GM12891 (cell line): ENCODE measurements around the gene MYORG.
"Not testable (repeated sequence)": the region's sequence is repeated elsewhere in the genome, so short reads cannot be mapped to it uniquely, and the experiment has no call there.

ENCODE experiments used
- DNase-seq: peaks from one replicate; pipeline ENCODE4 v3.0.0; 2011; ENCODE audit warnings: low spot score; ENCODE audit not compliant: insufficient read length
- FAIRE-seq: peaks from 2 replicates; lab custom pipeline; 2011; peaks lifted over from hg19 to GRCh38; lab: Jason Lieb, UNC
- PAX5 ChIP-seq: IDR thresholded peaks from 2 replicates; pipeline ENCODE4 v1.6.1; 2011; ENCODE audit warnings: low read length, moderate library complexity, mild to moderate bottlenecking; ENCODE audit not compliant: insufficient read depth, severe bottlenecking
- POLR2A ChIP-seq: IDR thresholded peaks from 2 replicates; pipeline ENCODE4 v1.6.1; 2011; ENCODE audit warnings: low read depth, low read length, control low read depth
- POLR2AphosphoS5 ChIP-seq: IDR thresholded peaks from 2 replicates; pipeline ENCODE4 v1.6.1; 2011; ENCODE audit warnings: low read depth, low read length, control low read depth
- POU2F2 ChIP-seq: IDR thresholded peaks from 2 replicates; pipeline ENCODE4 v1.6.1; 2011; ENCODE audit warnings: low read depth, mild to moderate bottlenecking, control low read depth, low read length, moderate library complexity
- SPI1 ChIP-seq: IDR thresholded peaks from 2 replicates; pipeline ENCODE4 v1.6.1; 2011; ENCODE audit warnings: low read depth, low read length, control low read depth
- TAF1 ChIP-seq: IDR thresholded peaks from 2 replicates; pipeline ENCODE4 v1.6.1; 2011; ENCODE audit warnings: low read depth, low read length, control low read depth

Gene MYORG

DNA sequence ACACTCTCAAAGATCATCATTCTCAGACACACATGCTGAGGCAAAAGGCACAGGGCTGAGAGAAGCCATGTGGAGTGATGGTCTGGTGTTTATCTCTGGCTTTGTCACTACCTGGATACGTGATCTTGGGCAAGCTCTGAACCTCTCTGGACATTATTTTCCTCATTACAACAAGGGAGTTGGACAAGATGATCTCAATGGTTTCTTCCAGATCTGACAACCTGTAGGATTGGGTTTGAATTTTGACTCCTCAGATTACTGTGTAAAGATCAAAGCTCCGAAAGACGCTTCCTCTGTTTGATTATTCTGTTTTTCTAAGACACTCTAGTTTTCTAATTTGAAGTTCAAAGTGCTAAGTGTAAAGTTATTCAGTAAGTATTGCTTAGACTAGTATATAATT, 27.4 kb downstream of the MYORG start:
- TF ChIP-seq TAF1, result no peak
- TF ChIP-seq POLR2AphosphoS5, result no peak
- no peak for TF ChIP-seq SPI1
- TF ChIP-seq POLR2A, result no peak
- no peak for TF ChIP-seq POU2F2
- no peak for TF ChIP-seq PAX5
- no peak for DNase-seq
- FAIRE-seq, result no peak

- FAIRE-seq (no peak), DNase-seq (no peak)
- no peak for TF ChIP-seq POLR2AphosphoS5
- TF ChIP-seq POLR2A, result no peak
- no peak for TF ChIP-seq PAX5
- no peak for TF ChIP-seq SPI1
- TF ChIP-seq TAF1, result no peak
- no peak for TF ChIP-seq POU2F2
These were observed 28.9 kb downstream of the MYORG start for GRCh38 chr9:34347800-34348158.

GRCh38 chr9:34346873-34347799, 29.6 kb downstream of the MYORG start:
- DNase-seq (no peak), FAIRE-seq (no peak)

DNA sequence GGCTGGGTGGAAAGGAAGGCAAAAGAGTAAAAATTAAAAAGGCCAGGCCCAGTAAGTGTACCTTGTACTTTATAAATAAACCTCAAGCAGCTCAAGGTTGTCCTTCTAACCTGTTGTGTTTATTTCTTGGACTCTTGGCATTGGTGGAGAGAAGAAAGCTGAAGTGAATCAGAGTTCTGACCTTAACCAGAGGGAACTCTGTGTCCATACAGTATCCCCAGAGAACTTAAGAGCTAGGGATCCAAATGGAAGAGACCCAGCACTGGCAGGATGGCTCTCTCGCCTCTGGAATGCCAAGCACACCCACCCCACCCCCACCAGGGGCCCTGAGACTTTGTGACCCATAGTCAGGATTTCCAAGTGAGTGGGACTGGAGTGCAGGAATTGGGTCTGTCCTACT, 33.1 kb downstream of the MYORG start:
- FAIRE-seq, result no peak
- no peak for DNase-seq
- TF ChIP-seq POU2F2 (no peak), SPI1 (no peak), POLR2AphosphoS5 (no peak), TAF1 (no peak), POLR2A (no peak), PAX5 (no peak)

More at GRCh38 chr9:34346873-34347799, 29.6 kb downstream of the MYORG start:
- TF ChIP-seq POLR2A (no peak), SPI1 (no peak), PAX5 (no peak)

DNA sequence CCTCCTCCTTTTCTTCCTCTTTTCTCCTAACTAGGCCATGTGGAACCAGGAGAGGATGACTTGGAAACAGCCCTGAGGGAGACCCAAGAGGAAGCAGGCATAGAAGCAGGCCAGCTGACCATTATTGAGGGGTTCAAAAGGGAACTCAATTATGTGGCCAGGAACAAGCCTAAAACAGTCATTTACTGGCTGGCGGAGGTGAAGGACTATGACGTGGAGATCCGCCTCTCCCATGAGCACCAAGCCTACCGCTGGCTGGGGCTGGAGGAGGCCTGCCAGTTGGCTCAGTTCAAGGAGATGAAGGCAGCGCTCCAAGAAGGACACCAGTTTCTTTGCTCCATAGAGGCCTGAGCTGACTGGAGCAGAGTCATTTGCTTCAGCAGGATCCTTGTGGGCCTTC, 33.6 kb downstream of the MYORG start:
- TF ChIP-seq TAF1 (no peak), POU2F2 (no peak), SPI1 (no peak), POLR2A (no peak), POLR2AphosphoS5 (no peak), PAX5 (no peak)
- no peak for DNase-seq
- FAIRE-seq, result no peak

DNA sequence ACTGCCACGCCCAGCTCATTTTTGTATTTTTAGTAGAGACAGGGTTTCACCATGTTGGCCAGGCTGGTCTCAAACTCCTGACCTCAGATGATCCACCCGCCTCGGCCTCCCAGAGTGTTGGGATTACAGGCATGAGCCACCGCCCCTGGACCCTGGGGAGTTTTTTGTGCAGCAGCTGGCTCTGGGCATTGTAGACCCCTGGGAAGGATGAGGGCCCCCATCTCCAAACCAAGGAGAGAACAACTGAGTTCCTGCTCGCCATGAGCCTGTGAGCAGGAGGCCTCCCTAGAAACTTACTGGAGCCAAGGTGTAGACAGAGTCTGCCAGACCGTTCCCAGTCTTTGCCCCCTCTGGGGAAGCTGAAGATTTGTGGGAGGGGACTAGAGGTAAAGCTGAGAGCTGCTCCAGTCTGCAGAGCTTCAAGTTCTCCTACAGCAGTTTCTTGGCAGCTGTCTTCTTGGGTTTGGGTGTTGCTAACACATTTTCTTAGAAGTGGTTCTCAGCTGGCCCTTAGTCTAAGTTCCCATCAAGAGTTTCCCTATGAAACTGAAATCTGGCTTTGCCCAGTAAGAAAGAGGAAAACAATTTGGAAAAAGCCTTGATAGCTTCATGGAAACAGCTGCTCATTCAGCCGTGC, 34.9 kb downstream of the MYORG start:
- TF ChIP-seq TAF1 (no peak), SPI1 (no peak), PAX5 (no peak), POU2F2 (no peak), POLR2AphosphoS5 (no peak), POLR2A (no peak)
- no peak for DNase-seq
- FAIRE-seq, result no peak

GRCh38 chr9:34338665-34339385, 37.9 kb downstream of the MYORG start:
- no peak for DNase-seq
- TF ChIP-seq POU2F2 (no peak), PAX5 (no peak), POLR2AphosphoS5 (no peak), POLR2A (no peak), TAF1 (no peak), SPI1 (no peak)
- no peak for FAIRE-seq

DNA sequence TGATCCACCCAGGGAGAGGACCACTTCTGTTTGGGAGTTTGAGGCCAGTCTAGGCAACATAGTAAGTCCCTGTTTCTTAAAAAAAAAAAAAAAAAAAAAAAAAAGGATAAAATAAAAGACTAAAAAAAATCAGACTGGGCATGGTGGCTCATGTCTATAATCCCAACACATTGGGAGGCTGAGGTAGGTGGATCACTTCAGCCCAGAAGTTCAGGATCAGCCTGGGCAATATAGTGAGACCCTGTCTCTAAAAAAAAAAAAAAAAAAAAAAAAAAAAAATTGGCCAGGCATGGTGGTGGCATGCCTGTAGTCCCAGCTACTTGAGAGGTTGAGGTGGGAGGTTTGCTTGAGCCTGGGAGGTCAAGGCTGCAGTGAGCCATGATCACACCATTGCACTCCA, 38.6 kb downstream of the MYORG start:
- not testable (repeated sequence) for FAIRE-seq, DNase-seq

DNA sequence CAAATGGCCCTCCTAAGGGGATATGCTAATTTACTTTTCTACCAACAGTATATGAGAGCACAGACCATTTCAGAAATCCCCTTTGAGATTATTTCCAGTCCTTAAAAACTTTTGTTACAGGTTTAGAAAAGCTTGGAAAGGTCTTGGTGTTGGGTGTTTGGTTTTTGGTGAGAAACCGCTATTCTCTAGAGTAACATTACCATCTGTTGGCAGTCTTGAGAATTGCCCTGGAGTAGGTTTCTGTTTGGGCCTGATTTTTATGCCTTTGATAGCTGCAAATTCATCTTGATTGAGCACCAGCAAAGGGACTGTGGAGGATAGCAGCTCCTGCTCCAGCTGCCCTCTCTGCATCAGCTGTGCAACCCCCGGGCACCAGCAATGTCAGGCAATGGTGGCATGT, 39.3 kb downstream of the MYORG start:
- no peak for FAIRE-seq
- DNase-seq, result no peak
- TF ChIP-seq POLR2AphosphoS5 (no peak), TAF1 (no peak), POU2F2 (no peak), POLR2A (no peak), PAX5 (no peak), SPI1 (no peak)

- TF ChIP-seq POU2F2, result no peak
- no peak for TF ChIP-seq SPI1
- TF ChIP-seq POLR2AphosphoS5, result no peak
- TF ChIP-seq PAX5, result no peak
- DNase-seq (no peak), FAIRE-seq (no peak)
These were observed 41.3 kb downstream of the MYORG start for GRCh38 chr9:34335376-34335775.
